ENCODE data around the gene PAQR4.
A peak's percentile ranks its signal among the peaks of the same experiment; 100 is the strongest.

PAQR4 gene

DNA sequence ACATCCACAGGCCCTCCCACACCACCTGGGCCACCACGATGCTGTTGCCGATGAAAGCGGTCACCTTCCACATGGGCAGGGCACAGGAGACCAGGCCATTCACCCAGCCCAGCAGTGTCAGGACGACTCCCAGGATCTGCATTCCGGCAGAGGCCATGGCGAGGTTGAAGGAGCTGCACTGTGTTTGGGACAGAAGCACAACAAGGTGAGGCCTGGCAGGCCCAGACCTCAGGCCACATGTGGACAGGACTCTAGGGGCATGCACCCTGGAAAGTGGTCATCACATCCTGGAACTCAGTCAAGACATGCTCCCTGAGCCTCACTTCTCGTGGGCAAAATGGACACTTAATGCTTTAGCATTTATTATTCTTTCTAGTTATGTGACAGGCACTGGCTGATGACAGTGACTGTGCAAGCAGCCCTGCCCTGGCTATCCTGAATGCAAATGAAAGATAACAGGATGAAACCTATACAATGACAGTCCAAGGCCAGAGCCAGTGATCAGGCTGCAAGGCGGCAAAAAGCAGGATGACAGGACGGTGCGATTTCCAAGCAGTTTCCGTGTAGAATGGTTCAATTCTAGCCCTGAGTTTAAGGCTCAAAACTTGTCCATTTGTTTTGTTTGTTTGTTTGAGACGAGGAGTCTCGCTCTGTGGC, 46.8 kb downstream of the PAQR4 start:
- Histone ChIP-seq H3K4me3 (ENCODE audit: low read depth, low read length) (no peak overlapping the region), H3K4me1 (peaks cover 2% of the 10 kb centered on the region), H3K9me3 (no peaks in the 10 kb centered on the region), H3K36me3 (no peaks in the 10 kb centered on the region), H3K27me3 (peaks cover 10% of the 10 kb centered on the region; the same call in 1 of the 2 replicates)
- TF ChIP-seq, protein P1, sequence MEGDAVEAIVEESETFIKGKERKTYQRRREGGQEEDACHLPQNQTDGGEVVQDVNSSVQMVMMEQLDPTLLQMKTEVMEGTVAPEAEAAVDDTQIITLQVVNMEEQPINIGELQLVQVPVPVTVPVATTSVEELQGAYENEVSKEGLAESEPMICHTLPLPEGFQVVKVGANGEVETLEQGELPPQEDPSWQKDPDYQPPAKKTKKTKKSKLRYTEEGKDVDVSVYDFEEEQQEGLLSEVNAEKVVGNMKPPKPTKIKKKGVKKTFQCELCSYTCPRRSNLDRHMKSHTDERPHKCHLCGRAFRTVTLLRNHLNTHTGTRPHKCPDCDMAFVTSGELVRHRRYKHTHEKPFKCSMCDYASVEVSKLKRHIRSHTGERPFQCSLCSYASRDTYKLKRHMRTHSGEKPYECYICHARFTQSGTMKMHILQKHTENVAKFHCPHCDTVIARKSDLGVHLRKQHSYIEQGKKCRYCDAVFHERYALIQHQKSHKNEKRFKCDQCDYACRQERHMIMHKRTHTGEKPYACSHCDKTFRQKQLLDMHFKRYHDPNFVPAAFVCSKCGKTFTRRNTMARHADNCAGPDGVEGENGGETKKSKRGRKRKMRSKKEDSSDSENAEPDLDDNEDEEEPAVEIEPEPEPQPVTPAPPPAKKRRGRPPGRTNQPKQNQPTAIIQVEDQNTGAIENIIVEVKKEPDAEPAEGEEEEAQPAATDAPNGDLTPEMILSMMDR (IDR thresholded peaks at IDR 0.05; ENCODE audit: low read depth, low read length): no peak
- DNase-seq: no peak

DNA sequence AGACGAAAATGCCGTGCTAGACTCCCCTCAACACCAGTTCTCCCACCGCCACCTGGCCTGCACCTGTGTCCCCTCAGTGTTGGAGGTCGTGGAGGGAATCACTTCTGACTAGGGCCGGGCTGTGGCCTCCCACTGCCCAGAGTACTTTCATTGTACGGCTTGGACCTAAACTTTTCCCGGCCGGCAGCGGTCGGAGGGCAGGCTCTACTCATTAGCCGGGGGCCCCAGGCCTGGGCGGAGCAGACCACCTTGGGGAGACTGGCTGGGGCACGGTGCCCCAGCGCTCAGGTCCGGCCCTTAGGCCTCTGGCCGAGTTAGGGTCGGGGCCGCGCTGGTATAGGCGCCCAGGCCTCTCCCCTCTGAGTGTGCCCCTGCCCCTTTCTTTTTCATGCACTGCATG, 48.2 kb downstream of the PAQR4 start:
- Histone ChIP-seq H3K4me3 (ENCODE audit: low read depth, low read length) (no peak overlapping the region), H3K36me3 (no peaks in the 10 kb centered on the region), H3K27me3 (peaks cover under 1% of the 10 kb centered on the region; the same call in 1 of the 2 replicates), H3K9me3 (no peaks in the 10 kb centered on the region), H3K4me1 (peaks cover 12% of the 10 kb centered on the region)
- TF ChIP-seq, protein P1 (IDR thresholded peaks at IDR 0.05; ENCODE audit: low read depth, low read length): no peak
- no peak for DNase-seq

DNA sequence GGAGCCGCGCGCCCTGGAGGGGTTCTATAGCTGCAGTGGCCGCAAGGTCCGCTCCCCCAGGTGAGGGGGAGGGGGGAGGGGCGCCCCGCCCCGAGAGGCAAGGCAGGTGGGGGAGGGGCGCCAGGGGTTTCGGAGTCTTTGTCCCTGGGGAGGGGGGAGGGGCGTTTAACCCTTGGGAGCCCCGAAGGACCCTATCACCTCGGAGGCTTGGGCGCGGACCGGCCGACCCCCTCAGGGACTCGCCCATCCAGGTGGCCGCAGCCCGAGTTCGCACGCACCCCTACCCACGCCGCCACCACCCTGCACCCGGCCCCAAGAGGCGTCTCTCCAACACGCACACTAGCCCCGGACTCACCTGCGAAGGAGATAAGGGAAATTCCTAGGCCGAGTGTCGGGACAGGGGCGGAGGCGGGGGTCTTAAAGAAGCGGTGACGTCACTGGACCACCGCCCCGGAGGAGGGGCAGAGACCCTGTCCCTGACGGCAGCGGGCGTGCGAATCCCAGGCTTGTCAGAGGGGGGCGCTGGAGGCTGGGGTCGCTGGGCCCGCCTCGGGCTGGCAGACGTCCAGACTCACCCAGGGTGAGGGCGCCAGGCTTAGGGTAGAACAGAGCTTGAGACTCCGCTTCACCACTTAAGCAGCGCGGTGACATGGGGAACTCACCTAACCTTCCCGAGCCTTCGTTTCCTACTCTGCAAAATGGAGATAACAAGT, 48.8 kb downstream of the PAQR4 start, which contains the start of gene CLDN6:
TSS of gene CLDN6 (minus strand) at position 390 of the 713 bp plus-strand sequence. CDS start 2,162 bp downstream, outside the sequence.
- H3K27me3 ChIP-seq: no peaks in the 10 kb centered on the region
- peak; percentile 68 for DNase-seq
- no peaks in the 10 kb centered on the region for H3K36me3 ChIP-seq
- TF ChIP-seq, protein P1 (IDR thresholded peaks at IDR 0.05; ENCODE audit: low read depth, low read length): peak; percentile 40
- H3K9me3 ChIP-seq: no peaks in the 10 kb centered on the region
- no peak within 1 kb of the TSS for H3K4me3 ChIP-seq (ENCODE audit: low read depth, low read length)
- peaks cover 18% of the 10 kb centered on the region for H3K4me1 ChIP-seq

GRCh38 chr16:3019594-3020246, 50.6 kb downstream of the PAQR4 start:
- TF ChIP-seq, protein P1 (IDR thresholded peaks at IDR 0.05; ENCODE audit: low read depth, low read length): no peak
- no peaks in the 10 kb centered on the region for H3K27me3 ChIP-seq
- H3K9me3 ChIP-seq: no peaks in the 10 kb centered on the region
- no peaks in the 10 kb centered on the region for H3K36me3 ChIP-seq
- DNase-seq: no peak
- H3K4me1 ChIP-seq: peaks cover 20% of the 10 kb centered on the region
- peak overlapping the region; percentile 54 for H3K4me3 ChIP-seq (ENCODE audit: low read depth, low read length)

GRCh38 chr16:3020247-3020603, 51.1 kb downstream of the PAQR4 start, which contains the start of gene TNFRSF12A:
TNFRSF12A (plus strand) TSS chr16:3020368; CDS start chr16:3020398, 30 bp downstream.
- TF ChIP-seq, protein P1 (IDR thresholded peaks at IDR 0.05; ENCODE audit: low read depth, low read length): no peak
- H3K36me3 ChIP-seq: no peaks in the 10 kb centered on the region
- no peaks in the 10 kb centered on the region for H3K27me3 ChIP-seq
- DNase-seq: peak; percentile 88
- H3K4me1 ChIP-seq: peaks cover 20% of the 10 kb centered on the region
- H3K9me3 ChIP-seq: no peaks in the 10 kb centered on the region
- H3K4me3 ChIP-seq (ENCODE audit: low read depth, low read length): peak within 1 kb of the TSS; percentile 56

Data from BE2C (cell line).